GM18858 (cell line): ENCODE measurements around the gene CHST10.
A peak's percentile ranks its signal among the peaks of the same experiment; 100 is the strongest.
"Not testable (repeated sequence)": the region's sequence is repeated elsewhere in the genome, so short reads cannot be mapped to it uniquely, and the experiment has no call there.

ENCODE experiments used
- ATAC-seq: cut with Tn5 transposase; IDR thresholded peaks from one replicate; pipeline ENCODE4 v1.9.1; 2021; ENCODE audit not compliant: unreplicated experiment

Gene CHST10, protein sequence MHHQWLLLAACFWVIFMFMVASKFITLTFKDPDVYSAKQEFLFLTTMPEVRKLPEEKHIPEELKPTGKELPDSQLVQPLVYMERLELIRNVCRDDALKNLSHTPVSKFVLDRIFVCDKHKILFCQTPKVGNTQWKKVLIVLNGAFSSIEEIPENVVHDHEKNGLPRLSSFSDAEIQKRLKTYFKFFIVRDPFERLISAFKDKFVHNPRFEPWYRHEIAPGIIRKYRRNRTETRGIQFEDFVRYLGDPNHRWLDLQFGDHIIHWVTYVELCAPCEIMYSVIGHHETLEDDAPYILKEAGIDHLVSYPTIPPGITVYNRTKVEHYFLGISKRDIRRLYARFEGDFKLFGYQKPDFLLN

DNA sequence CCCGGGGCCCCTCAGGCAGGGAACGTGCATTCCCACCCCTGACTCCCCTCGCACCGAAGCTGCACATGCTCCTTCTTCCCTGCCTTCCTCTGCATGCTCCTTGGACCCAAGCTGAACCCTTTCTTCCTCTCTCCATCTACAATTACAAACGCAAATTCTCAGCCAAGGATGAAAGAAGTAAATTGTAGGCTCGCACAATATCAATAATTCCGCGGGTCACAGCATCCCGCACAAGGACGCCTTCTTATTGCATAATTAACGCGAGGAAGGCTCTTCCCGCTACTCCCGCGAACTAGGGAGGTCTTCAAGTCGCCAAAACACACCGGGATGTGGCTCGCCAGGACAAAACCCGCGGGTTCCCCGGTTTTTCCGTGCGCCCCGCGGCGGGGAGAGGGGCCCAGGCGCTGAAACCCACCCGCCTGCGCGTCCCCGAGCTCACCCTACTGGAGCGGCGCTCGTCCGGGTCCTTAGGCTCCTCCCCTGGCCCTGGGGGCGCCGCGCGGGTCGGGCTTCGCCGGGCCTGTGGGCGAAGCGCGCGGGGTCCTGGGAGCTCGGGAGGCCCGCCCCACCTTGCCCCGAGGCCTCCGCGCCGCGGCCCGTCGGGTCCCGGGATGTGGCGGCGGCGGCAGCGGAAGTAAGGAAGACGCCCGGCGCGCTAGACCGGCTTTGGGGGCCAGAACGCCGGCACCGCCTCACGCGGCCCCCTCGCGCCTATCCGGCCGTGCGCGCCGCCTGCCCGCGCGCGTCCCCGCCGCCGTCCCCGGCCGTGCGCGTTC, at the start of gene CHST10:
Gene CHST10, minus strand, starts transcription at position 734 of the 776 bp plus-strand sequence. CDS start 10,993 bp downstream, outside the sequence.
- peak; percentile 86 for ATAC-seq

DNA sequence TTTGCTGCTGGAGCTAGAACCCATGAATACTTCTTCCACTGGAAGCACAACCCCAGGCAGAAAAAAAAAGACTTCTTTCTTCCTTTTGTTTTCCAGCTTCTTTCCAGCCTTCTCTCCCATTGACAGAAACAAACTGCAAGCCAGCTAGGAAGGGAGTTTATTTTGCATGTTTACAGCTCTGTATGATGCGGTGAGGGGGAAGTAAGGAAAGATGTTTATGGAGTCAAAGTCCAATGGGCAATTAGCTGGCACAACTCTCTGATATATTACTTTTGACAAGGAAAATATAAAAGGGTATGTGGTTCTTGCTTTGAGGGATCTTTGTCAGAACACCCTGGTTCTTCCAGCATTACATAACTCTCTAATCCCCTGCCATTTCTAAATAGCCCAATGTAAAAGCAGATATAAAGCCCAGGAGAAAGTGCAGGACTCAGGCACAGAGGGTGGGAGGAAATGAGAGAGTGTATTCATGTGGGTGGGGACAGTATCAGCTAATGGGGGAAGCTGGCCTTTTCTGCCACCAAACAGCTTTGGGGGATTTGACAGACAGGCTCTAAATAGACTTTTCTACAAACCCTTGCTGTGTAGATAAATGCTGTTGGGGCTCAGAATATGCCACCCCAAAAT, 43.5 kb upstream of the CHST10 start:
- ATAC-seq, result no peak

DNA sequence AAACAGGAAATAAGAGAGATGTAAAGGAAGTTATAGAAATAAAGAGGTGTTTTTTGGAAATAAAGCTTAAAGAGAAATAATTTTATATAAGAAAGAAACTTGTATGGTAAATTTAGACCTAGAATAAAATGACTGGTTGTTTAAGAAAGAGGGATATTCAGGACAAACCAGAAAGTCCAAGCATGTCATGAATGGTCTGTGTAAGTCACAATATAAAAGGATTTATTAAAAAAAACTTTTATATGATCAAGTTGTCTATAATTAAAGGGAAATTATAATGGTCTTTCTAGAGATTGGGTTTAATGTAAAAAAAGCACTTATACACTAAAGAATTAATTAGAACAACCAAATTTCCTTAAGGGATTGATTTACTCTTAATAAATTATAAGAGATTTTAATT, 38.9 kb upstream of the CHST10 start:
- ATAC-seq, result not testable (repeated sequence)

DNA sequence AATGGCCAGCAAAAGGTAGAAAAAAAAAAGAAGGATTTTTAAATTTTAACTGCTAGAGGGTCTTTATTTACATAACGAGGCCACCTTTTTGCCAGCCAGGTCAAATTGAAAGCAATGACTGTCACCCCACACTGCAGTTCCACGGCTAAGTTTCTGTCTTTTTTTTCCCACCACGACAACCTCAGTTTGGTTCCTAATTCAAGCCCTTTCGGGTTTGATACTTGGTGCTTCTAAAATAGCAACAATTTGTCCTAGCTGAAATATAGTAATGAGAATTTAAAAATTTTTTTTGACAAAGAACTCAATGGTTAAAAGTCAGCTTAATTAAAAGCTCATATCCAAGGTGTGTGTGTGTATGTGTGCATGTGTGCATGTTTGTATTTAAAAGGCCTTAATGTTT, 36.4 kb upstream of the CHST10 start:
- no peak for ATAC-seq

DNA sequence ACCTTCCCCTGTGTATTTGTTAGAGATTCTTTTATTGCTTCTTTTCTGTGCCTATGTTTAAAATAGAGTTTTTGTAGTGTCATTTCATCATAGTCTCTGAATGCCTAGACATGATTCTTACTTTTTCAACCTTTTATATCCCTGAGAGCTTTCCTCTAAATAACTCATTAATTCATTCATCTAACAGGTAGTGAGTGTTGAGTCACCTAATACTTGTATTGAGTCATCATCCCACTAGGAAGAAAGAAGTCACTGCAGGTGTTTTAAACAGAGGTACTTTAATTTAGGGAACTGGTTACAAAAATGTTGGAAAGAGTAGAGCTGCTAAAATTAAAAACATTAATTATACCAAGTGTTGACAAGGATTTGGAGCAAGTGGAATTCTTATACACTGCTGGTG, 34.3 kb upstream of the CHST10 start:
- no peak for ATAC-seq

DNA sequence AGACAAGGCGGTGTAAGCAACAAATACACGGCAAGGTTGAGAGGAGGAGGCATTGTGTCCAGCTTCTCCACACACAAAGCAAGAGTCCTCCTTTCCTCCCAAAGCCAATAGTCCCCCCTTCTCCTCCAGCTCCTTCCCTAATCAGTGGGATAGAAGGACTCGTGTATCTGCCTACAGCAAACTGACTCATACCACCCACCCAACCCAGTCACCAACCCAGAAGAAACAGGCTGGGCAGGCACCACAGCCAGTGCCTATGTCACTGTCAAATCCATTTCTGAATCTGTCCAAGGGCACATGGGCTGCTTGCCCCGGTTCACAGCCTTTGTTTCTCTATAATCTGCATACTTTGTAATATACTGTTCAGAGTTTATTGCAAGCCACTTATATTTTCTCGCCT, 33.6 kb upstream of the CHST10 start:
- no peak for ATAC-seq

DNA sequence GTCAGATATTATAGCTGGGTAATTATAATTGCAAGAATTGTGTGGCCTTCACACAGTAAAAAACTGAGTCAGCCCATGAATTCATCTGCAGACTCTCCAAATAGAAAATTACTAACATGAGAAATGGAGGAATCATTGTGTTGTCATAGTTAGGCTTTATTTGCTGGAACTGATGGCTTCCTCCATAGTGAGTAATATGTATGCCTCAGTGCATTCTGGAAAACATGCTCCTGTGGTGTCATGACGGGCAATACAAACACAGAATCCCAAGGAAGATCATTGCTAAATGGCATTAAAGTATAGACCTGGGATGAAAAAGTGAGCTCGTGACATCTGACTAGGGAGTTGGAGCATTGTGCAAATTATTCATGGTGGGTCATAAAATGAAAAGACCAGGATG, 29.2 kb upstream of the CHST10 start:
- no peak for ATAC-seq

DNA sequence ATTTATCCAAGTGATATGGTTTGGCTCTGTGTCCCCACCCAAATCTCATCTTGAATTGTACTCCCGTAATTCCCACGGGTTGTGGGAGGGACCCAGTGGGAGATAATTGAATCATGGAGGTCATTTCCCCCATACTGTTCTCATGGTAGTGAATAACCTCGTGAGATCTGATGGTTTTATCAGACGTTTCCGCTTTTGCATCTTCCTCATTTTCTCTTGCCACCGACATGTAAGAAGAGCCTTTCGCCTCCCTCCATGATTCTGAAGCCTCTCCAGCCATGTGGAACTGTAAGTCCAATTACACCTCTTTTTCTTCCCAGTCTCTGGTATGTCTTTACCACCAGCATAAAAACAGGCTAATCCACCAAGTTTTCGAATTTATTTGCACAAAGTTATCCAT, 20.3 kb upstream of the CHST10 start:
- no peak for ATAC-seq

DNA sequence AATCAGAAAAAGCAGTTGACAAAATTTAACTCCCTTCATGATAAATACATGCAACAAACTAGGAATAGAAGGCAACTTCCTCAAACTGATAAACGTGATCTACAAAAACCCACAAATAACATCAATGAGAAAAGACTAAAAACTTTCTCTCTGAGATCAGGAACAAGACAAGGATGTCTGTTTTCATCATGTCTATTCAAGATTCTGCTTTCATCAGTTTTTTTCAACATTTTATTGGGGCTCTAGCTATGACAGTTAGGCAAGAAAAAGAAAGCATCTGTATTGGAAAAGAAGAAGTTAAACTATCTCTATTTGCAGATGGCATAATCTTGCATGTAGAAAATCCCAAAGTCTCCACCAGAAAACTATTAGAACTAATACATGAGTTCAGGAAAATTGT, 12.3 kb upstream of the CHST10 start:
- ATAC-seq, result no peak

DNA sequence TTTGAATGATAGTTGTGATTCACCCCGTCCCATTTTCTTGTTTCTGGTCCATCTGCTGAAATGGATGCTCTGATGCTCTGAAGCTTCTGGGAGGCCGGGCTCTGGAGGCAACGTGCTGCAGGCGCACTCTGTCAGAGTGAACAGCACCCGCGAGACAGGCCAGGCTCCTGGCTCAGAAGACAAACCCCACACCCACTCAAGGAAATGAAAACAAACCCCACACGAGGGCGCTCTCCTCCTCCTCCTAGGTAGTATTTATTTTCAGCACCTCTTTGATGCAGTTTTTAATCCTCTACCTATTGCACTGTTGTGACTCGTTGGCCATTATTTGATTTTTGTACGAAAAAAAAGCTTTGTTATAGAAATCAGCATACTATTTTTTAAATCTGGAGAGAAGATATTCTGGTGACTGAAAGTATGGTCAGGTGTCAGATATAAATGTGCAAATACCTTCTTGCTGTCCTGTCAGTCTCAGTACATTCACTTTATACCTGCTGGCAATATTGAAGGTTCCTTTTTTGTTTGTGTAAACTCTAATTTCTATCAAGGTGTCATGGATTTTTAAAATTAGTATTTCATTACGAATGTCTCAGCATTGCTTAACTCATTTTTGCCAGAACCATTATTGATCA, 10.3 kb upstream of the CHST10 start:
- ATAC-seq, result no peak

DNA sequence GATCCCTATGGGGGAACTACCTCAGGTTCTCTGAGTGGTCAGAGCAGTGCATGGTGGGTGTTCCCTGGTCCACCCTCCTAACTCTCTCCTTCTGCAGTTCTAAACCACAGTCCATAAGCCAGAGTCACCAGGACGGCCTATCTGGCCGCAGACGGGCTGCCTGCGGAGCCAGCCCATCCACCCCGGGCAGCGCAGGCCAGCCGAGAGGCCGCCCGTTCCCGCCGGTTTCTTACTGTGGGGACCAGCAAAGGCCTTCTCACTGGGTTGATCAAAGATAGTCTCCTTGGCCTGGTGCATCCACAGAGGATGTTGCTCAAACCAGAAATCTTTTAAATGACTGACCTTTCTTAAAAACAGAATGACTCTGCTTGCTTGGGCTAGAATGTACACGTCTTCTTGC, 9.6 kb upstream of the CHST10 start:
- no peak for ATAC-seq

DNA sequence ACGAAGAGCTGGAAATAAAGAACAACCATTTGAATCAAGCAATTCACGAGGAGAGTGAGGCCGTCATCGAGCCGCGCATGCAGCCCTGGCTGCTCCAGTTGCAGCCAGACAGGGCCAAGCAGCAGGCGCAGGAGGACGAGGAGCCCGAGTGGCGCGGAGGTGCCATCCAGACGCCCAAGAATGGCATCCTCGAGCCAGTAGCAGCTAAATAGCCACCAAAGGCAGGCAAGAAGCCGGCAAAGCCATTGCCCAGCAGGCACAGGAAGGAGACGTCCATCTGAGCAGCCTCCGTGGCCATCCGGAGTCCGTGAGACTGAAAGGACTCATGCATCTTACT, 8.9 kb upstream of the CHST10 start:
- no peak for ATAC-seq

DNA sequence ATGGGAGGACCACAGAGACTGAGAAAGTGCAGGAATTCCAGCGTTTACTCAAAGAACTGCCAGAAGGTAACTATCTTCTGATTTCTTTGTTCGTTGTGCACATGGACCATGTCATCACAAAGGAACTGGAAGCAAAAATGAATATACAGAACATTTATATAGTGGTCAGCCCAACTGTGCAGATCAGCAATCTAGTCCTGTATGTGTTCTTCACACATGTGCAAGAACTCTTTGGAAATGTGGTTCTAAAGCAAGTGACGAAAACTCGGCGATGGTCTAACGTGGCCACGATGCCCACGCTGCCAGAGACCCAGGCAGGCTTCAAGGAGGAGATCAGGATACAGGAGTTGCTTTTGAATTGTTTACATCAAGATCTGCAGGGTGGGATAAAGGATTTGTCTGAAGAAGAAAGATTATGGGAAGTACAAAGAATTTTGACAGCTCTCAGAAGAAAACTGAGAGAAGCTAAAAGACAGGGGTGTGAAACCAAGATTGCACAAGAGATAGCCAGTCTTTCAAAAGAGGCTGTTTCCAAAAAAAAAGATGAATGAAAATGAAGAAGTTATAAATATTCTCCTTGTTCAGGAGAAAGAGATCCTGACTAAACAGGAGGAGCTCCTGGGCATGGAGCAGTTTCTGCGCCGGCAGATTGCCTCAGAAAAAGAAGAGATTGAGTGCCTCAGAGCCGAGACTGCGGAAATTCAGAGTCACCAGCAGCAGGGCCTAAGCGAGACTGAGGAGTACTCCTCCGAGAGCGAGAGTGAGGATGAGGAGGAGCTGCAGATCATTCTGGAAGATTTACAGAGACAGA, 8.3 kb upstream of the CHST10 start:
- no peak for ATAC-seq

DNA sequence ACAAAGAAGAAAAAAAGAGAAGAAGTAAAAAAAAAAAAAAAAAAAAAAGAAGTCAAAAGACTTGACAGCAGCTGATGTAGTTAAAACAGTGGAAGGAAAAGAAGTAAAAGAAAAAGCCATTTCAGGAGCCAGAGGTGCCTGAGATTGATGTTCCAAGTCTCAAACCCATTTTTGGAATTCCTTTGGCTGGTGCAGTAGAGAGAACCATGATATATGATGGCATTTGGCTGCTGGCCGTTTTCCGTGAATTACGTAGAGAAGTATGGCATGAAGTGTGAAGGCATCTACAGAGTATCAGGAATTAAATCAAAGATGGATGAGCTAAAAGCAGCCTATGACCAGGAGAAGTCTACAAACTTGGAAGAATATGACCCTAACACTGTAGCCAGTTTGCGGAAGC, 7.6 kb upstream of the CHST10 start:
- no peak for ATAC-seq

DNA sequence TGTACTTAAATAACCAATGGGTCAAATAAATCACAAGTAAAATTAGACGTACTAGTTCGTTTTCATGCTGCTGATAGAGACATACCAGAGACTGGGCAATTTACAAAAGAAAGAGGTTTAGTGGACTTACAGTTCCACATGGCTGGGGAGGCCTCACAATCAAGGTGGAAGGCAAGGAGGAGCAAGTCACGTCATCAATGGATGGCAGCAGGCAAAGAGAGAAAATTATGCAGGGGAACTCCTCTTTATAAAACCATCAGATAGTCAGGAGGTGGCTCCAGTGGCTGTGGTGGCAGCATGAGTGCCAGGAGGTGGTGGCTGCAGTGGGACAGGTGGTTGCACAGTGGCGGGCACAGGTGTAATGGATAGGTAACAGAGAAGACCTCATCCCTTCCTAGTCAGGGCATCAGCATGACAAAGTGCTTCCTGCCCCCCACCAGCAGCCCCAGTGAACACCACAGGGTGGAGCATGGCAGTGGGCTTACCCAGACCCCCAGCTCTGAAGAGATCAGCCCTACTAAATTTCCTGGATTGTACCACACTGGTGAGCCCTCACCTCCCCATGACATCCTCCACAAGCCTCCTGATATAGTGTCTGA, 6.9 kb upstream of the CHST10 start:
- ATAC-seq, result no peak

DNA sequence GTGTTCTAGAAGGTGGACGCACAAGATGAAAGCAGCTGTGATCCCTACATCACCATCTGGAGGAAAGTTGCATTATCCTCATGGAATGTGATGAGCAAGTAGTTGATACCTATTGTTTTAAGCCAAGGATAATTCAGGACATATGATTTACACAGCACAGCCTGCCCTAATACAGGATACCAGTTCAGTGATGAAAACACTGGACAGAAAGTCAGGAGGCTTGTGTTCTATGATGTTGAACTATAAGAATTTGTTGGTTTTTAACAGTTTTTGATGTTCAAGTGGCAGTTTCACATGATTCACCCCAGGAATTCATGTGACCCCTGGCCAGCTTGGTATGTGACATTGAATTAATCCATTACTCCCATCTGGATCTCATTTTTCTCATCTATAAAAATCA, 6.2 kb upstream of the CHST10 start:
- no peak for ATAC-seq

DNA sequence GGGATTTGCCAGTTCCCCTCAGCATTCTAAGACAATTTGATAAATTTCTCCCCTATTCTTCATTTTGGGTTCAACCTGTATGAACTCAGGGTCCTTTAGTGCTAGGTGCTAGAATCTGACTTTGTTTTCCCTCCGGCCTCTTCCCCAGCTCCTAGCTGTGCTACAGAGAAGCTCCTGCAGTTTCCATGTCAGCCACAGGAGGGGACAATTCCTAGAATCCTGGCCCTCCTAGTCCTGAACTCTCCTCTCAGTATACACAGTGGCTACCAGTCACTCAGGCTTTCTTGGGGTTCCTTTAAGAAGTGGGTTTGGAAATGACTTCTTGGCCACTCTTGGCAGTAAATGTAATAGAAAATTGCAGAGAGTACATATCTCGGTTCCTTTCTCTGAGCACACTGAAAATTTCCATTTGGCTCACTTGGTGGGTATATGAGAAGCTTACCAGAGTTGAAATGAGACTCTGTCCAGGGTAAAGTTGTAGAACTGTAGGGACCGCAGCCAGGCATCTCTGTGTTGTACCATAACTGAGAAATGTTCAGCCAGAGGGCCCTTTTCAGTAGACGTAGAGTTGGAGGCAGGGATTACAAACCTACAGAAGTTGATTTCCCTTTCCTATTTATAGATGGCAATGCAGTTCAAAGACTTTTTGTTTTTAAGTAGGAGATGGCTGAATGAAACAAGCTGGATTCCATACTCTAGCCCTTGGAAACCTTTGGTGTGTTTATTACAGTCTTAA, 5.0 kb upstream of the CHST10 start:
- ATAC-seq, result no peak

DNA sequence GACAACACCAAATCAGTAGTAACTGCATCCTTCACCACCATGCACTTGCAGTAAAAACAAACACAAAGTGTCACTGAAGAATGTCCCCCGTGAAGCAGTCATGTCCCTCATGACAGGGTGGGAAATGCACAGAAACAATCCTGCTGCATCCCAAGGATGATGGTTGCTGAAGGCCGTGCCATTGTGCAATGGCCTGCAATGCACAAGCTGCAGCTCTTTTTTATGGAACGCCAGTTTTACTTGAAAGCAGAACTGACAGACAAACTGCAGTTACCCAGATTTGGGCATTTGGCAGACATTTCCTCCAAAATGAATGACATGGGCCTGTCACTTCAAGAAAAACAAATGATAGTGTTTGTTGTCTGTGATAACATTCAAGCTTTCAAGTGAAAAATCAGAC, 2.4 kb upstream of the CHST10 start:
- no peak for ATAC-seq

DNA sequence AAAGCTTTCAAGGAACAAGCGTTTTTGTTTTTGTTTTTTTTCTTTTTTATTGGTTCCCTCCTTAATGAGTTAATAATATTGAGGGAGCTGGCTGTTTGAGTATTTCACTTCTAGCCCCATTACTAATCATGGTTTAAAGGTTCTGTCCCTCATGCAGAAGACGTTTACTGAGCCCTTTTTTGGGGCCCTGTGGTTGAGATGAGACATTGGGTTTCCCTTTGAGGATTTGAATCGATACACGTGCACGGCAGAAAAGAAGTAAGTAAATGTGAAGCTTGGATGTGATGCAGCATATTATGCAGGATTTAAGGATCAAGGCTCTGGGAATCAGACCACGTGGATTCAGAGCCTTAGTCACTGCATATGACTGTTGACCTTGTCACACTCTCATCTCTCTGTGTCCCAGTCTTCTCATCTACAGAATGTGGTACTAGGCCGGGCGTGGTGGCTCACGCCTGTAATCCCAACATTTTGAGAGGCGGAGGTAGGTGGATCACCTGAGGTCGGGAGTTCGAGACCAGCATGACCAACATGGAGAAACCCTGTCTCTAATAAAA, 1.0 kb upstream of the CHST10 start:
- no peak for ATAC-seq
